ENCODE data around the gene CDX1. TPM values are rescaled to one million over a fixed set of nuclear protein-coding genes. Genes with fewer than 3 reads are reported as not detected.

CDX1 gene
- total RNA-seq, 4 donors from 2014 or later, result not detected

DNA sequence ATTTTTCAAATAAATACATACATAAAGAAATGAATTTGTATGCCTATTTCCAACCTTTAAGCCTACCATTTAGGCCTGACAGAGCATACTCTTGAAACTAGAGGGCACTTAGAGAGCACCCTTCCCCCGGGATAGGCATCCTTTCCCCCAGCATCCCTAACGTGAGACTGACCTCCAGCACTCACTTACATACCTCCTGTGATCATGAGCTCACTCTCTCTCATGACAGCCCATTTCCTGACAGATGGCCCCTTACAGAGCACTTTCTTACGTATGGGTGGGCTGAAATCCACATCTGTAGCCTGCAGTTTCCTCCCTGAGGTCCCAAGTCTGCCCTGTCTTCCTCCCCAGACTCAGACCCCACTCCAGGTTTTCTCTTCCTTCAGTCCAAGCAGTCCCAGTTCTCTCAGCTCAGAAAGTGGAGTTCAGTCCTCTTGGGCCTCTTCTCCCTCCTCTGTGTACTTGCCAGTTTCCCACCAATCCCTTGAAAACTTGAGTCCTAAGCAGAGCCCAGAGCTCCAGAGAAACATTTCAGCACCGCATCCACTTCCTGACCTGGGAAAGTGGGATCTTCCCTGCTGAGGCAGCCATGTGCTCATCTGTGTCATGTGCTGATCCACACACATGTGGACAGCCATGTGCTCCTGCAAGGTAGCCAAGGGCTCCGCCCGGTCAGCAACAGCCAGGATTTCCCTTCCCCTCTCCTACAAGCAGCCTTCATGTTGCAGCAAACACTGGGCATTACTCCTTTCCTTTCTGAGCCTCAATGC lies 2.2 kb upstream of the CDX1 start:
- DNase-seq, result no peak

DNA sequence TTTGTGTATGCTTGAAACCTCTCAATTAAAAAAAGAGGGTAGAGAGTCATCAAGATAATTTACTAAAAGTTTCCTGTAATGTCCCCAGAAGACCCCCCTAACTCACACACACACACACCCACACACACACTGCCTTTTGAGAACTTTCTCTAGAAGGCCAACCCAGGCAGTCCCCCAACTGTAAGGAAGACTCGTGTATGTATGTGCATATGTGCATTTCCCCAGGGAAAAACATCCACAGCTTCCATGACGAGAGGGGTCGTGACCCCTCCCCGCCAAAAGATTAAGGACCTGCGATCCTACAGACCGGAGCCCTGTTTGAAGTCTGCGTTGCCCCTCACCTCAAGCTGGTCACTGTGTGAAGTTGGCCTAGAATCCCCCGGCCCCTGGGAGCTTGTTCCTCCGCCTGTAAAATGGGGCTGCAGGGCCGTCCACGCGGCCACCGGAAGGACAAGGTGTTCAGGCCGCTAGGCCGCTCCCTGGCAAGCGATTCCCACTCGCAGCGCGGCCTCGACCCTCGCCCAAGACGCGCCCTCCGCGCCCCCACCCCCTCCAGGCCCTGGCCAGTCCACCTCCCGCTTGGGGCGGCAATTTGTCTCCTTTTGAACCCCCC lies 435 bp upstream of the CDX1 start:
- Histone ChIP-seq H3K36me3 (no peaks in the 10 kb centered on the region), H3K4me1 (peaks cover 7 to 38% (median 8%) of the 10 kb centered on the region in 3 donors), H3K4me3 (no peak overlapping the region), H3K9me3 (no peaks in the 10 kb centered on the region), H3K27me3 (peaks cover 0 to 55% (median 3%) of the 10 kb centered on the region in 4 donors), H3K27ac (no peak overlapping the region)
- intact Hi-C loops (cut with DNase I), result no loop called here
- WGBS, 2 donors, result 78 to 80% methylated on average over 1 to 8 of the region's 27 CpGs
- TF ChIP-seq, protein P1, sequence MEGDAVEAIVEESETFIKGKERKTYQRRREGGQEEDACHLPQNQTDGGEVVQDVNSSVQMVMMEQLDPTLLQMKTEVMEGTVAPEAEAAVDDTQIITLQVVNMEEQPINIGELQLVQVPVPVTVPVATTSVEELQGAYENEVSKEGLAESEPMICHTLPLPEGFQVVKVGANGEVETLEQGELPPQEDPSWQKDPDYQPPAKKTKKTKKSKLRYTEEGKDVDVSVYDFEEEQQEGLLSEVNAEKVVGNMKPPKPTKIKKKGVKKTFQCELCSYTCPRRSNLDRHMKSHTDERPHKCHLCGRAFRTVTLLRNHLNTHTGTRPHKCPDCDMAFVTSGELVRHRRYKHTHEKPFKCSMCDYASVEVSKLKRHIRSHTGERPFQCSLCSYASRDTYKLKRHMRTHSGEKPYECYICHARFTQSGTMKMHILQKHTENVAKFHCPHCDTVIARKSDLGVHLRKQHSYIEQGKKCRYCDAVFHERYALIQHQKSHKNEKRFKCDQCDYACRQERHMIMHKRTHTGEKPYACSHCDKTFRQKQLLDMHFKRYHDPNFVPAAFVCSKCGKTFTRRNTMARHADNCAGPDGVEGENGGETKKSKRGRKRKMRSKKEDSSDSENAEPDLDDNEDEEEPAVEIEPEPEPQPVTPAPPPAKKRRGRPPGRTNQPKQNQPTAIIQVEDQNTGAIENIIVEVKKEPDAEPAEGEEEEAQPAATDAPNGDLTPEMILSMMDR (IDR thresholded peaks at IDR 0.05), result no peak
- TF ChIP-seq POLR2A (IDR thresholded peaks at IDR 0.05), result no peak
- no peak for DNase-seq

More for the DNA sequence above, 2.2 kb upstream of the CDX1 start:
- intact Hi-C loops (cut with DNase I), result loop anchor here (5.0 kb wide), 1 partner anchor 53 kb away; no protein-coding TSS in a partner anchor
- TF ChIP-seq POLR2A (IDR thresholded peaks at IDR 0.05), result no peak
- TF ChIP-seq, protein P1 (IDR thresholded peaks at IDR 0.05), result no peak
- Histone ChIP-seq H3K9me3 (no peaks in the 10 kb centered on the region), H3K4me1 (peaks cover 7 to 53% (median 8%) of the 10 kb centered on the region in 3 donors), H3K27me3 (peaks cover 0 to 45% (median 3%) of the 10 kb centered on the region in 4 donors), H3K4me3 (no peak overlapping the region), H3K27ac (peak overlapping the region in 3 of 4 donors; percentile 50 to 80 (median 57)), H3K36me3 (no peaks in the 10 kb centered on the region)
- WGBS, 2 donors, result 63 to 64% methylated on average over 3 to 6 of the region's 6 CpGs

DNA sequence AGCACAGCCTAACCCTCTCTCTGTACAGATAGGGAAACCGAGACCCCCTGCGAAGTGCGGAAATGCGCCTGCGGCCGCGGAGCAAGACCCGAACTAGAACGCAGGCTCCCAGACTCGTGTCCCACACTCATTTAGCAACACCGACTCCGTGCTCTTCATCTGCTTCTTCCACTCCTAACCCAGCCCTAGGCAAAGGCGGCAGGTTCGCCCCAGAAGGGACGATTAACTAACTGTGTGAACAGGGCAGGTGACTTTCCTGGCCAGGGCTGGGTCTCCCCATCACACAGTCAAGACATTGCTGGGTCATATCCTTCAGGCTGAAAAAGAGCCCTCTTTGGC lies 903 bp downstream of the CDX1 start:
- Histone ChIP-seq H3K9me3 (no peaks in the 10 kb centered on the region), H3K27ac (no peak overlapping the region), H3K4me1 (peaks cover 5 to 38% (median 7%) of the 10 kb centered on the region in 3 donors), H3K27me3 (peaks cover 0 to 58% (median 3%) of the 10 kb centered on the region in 4 donors), H3K4me3 (no peak overlapping the region), H3K36me3 (no peaks in the 10 kb centered on the region)
- intact Hi-C loops (cut with DNase I), result no loop called here
- 75 to 82% methylated on average over 12 to 15 of the region's 15 CpGs for WGBS, 2 donors
- TF ChIP-seq POLR2A (IDR thresholded peaks at IDR 0.05), result no peak
- TF ChIP-seq, protein P1 (IDR thresholded peaks at IDR 0.05), result no peak
- no peak for DNase-seq

DNA sequence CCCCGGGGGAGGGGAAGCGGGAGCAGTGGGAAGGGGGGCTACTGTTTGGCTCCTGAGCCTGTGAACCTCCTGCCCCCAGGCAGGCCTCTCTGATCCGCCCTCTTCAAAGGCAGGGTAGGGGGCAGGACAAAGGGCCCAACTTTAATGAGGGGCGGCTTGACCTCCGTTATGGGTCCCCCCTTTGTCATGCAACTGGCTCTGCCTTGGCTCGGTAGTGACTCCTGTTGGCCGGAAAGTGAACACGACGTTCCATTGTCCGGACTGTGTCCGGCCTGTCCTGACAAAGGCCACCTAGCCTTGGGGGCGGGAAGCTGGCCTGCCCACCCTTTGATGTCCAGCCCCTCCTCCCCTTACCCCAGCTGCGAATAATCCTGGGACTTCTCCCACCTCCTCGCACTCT lies 1.3 kb downstream of the CDX1 start:
- H3K9me3 ChIP-seq, result no peaks in the 10 kb centered on the region
- peaks cover 5 to 38% (median 7%) of the 10 kb centered on the region in 3 donors for H3K4me1 ChIP-seq
- no peaks in the 10 kb centered on the region for H3K36me3 ChIP-seq
- peaks cover 0 to 58% (median 3%) of the 10 kb centered on the region in 4 donors for H3K27me3 ChIP-seq
- no peak for DNase-seq
- 70 to 72% methylated on average over 8 to 9 of the region's 14 CpGs for WGBS, 2 donors
- intact Hi-C loops (cut with DNase I), result no loop called here
- H3K4me3 ChIP-seq, result no peak overlapping the region
- TF ChIP-seq POLR2A (IDR thresholded peaks at IDR 0.05), result no peak
- TF ChIP-seq, protein P1 (IDR thresholded peaks at IDR 0.05), result no peak
- no peak overlapping the region for H3K27ac ChIP-seq

DNA sequence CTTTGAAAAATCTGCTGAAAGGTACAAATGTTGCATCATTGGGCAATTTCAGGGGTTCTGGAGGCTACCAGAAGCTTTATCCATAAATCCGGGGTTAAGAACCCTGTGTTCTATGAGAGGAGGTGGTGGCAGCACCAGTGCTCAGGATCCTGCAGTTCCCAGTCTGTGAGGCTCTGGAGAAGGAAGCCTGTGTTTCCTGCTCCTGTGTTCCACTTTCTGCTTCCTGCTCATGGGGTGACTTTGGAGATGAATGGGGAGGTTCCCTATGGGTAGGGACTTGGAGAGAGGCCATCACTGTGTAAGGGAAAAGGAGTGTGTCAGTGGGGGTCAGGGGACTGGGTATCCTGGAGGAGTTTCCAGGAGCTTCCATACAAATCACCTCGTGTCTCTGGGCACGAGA lies 2.3 kb downstream of the CDX1 start:
- H3K9me3 ChIP-seq, result no peaks in the 10 kb centered on the region
- peaks cover 5 to 29% (median 7%) of the 10 kb centered on the region in 3 donors for H3K4me1 ChIP-seq
- no peak overlapping the region for H3K27ac ChIP-seq
- TF ChIP-seq, protein P1 (IDR thresholded peaks at IDR 0.05), result no peak
- no peak for TF ChIP-seq POLR2A (IDR thresholded peaks at IDR 0.05)
- no peaks in the 10 kb centered on the region for H3K36me3 ChIP-seq
- intact Hi-C loops (cut with DNase I), result no loop called here
- WGBS, 2 donors, result 45 to 52% methylated on average over 3 of the region's 3 CpGs
- DNase-seq, result no peak
- H3K4me3 ChIP-seq, result no peak overlapping the region
- peaks cover 0 to 58% (median 3%) of the 10 kb centered on the region in 4 donors for H3K27me3 ChIP-seq
